SK-N-SH (cell line): ENCODE data around the gene UCP2. TPM values are rescaled to one million over a fixed set of nuclear protein-coding genes. Genes with fewer than 3 reads are reported as not detected.

Experiments used
- CTCF ChIA-PET: fragments of 300-600, 350-600 bp; formaldehyde crosslinking; extraction: SDS; loops from one replicate; lab custom pipeline; 2021; lab: Yijun Ruan, JAX
- POLR2A ChIA-PET: fragments of 350-600 bp; sonication (Branson Sonifier 250); formaldehyde crosslinking; extraction: SDS; loops from one replicate; lab custom pipeline; 2020; ENCODE audit warnings: antibody characterized with exemption, inconsistent platforms; lab: Yijun Ruan, JAX
- DNase-seq: peaks from one replicate; pipeline ENCODE4 v3.0.0; 2012
- H2AFZ ChIP-seq: fragments of 200-600 bp; sonication (generic); 2 replicates; pipeline ENCODE4 v1.8.1; 2016; ENCODE audit warnings: antibody characterized with exemption, mild to moderate bottlenecking, low read depth
- H3F3A ChIP-seq: fragments of 200-600 bp; sonication (generic); replicated peaks from 2 replicates; pipeline ENCODE3; 2016; ENCODE audit warnings: antibody characterized with exemption, mild to moderate bottlenecking; ENCODE audit not compliant: insufficient read depth
- H3K27ac ChIP-seq, 2 experiments: fragments of 200-500 bp in 1 of 2; fragments of 200-600 bp in 1 of 2; sonication (Bioruptor generic) in 1 of 2; sonication (generic), shearing (Covaris generic) in 1 of 2; 2 replicates each; pipeline versions ENCODE4 v1.5.1 to v1.6.1; 2014 to 2016; ENCODE audit warnings: low read depth in 2 of 2, inconsistent platforms in 1 of 2, low read length in 1 of 2, mild to moderate bottlenecking in 1 of 2, mixed read lengths in 1 of 2
- H3K27me3 ChIP-seq: fragments of 200-600 bp; sonication (generic), shearing (Covaris generic); 2 replicates; pipeline ENCODE4 v1.6.1; 2016; ENCODE audit warnings: mixed run types; ENCODE audit not compliant: insufficient read depth
- H3K36me3 ChIP-seq, 2 experiments: fragments of 200-500 bp in 1 of 2; fragments of 200-600 bp in 1 of 2; sonication (Bioruptor generic) in 1 of 2; sonication (generic) in 1 of 2; replicated peaks in 1 of 2; 2 replicates each; pipeline versions ENCODE3 to v1.5.1; 2014 to 2016; ENCODE audit warnings: low read length in 1 of 2, mild to moderate bottlenecking in 1 of 2; ENCODE audit not compliant: insufficient read depth in 2 of 2, control insufficient read depth in 1 of 2
- H3K4me1 ChIP-seq, 2 experiments: fragments of 200-500 bp in 1 of 2; fragments of 200-600 bp in 1 of 2; sonication (Bioruptor generic) in 1 of 2; sonication (generic), shearing (Covaris generic) in 1 of 2; 2 replicates each; pipeline versions ENCODE4 v1.5.1 to v1.6.1; 2014 to 2016; ENCODE audit warnings: low read depth in 1 of 2, low read length in 1 of 2, mixed run types in 1 of 2; ENCODE audit not compliant: insufficient read depth in 2 of 2, control insufficient read depth in 1 of 2
- H3K4me2 ChIP-seq: fragments of 200-600 bp; sonication (generic), shearing (Covaris generic); 2 replicates; pipeline ENCODE4 v1.6.1; 2017; ENCODE audit warnings: mixed run types
- H3K4me3 ChIP-seq, 2 experiments: fragments of 200-500 bp in 1 of 2; fragments of 200-600 bp in 1 of 2; sonication (Bioruptor generic) in 1 of 2; sonication (generic), shearing (Covaris generic) in 1 of 2; 2 replicates each; pipeline versions ENCODE4 v1.5.1 to v1.8.1; 2014 to 2016; ENCODE audit warnings: low read depth in 2 of 2, inconsistent platforms in 1 of 2, low read length in 1 of 2, mild to moderate bottlenecking in 1 of 2, mixed read lengths in 1 of 2, moderate library complexity in 1 of 2
- H3K79me2 ChIP-seq: fragments of 200-600 bp; sonication (generic); 2 replicates; pipeline ENCODE4 v1.8.1; 2017; ENCODE audit warnings: mild to moderate bottlenecking; ENCODE audit not compliant: insufficient read depth
- H3K9ac ChIP-seq: fragments of 200-600 bp; sonication (generic); 2 replicates; pipeline ENCODE4 v1.6.1; 2017; ENCODE audit warnings: mixed run types
- H3K9me2 ChIP-seq: fragments of 200-600 bp; sonication (generic); 2 replicates; pipeline ENCODE4 v1.6.1; 2017; ENCODE audit warnings: mixed run types
- H3K9me3 ChIP-seq: fragments of 200-600 bp; sonication (generic); 2 replicates; pipeline ENCODE4 v1.6.1; 2017; ENCODE audit warnings: mixed run types, mild to moderate bottlenecking, moderate library complexity
- H4K20me1 ChIP-seq: fragments of 200-600 bp; sonication (generic); 2 replicates; pipeline ENCODE4 v1.6.1; 2017; ENCODE audit warnings: mild to moderate bottlenecking, mixed run types; ENCODE audit not compliant: insufficient read depth
- ELF1 ChIP-seq: IDR thresholded peaks from 2 replicates; pipeline ENCODE4 v1.4.0; 2012
- EP300 ChIP-seq, 2 experiments: IDR thresholded peaks; 2 replicates each; pipeline versions ENCODE4 v1.4.0 to v1.6.1; 2012; ENCODE audit warnings: borderline replicate concordance in 1 of 2, low read depth in 1 of 2, low read length in 1 of 2
- FOXJ3 ChIP-seq: sonication (generic); formaldehyde crosslinking; IDR thresholded peaks from 2 replicates; pipeline ENCODE4 v1.5.1; 2020; ENCODE audit warnings: mild to moderate bottlenecking, missing genetic modification reagents
- FOXM1 ChIP-seq: IDR thresholded peaks from 2 replicates; pipeline ENCODE4 v1.4.0; 2012; ENCODE audit warnings: low read depth, mild to moderate bottlenecking
- GATA2 ChIP-seq: sonication (generic); formaldehyde crosslinking; IDR thresholded peaks from 2 replicates; pipeline ENCODE4 v1.5.0; 2020; ENCODE audit warnings: mild to moderate bottlenecking, missing genetic modification reagents
- MEF2A ChIP-seq: IDR thresholded peaks from 2 replicates; pipeline ENCODE4 v1.4.0; 2012; ENCODE audit warnings: low read depth, borderline replicate concordance
- RAD21 ChIP-seq: IDR thresholded peaks from 2 replicates; pipeline ENCODE4 v1.6.1; 2012; ENCODE audit warnings: mild to moderate bottlenecking, low read length
- REST ChIP-seq: IDR thresholded peaks from 2 replicates; pipeline ENCODE4 v1.6.1; 2012; ENCODE audit warnings: mild to moderate bottlenecking, low read depth, low read length, moderate library complexity
- RFX5 ChIP-seq: IDR thresholded peaks from 2 replicates; pipeline ENCODE4 v1.6.1; 2012; ENCODE audit warnings: mild to moderate bottlenecking, improper control_type of control experiment, low read length
- RXRA ChIP-seq: IDR thresholded peaks from 2 replicates; pipeline ENCODE4 v1.4.0; 2012; ENCODE audit warnings: low read depth, mild to moderate bottlenecking, borderline replicate concordance
- SIN3A ChIP-seq: IDR thresholded peaks from 2 replicates; pipeline ENCODE4 v1.6.1; 2012; ENCODE audit warnings: low read depth, mild to moderate bottlenecking, low read length, moderate library complexity, borderline replicate concordance
- TEAD4 ChIP-seq: IDR thresholded peaks from 2 replicates; pipeline ENCODE4 v1.4.0; 2012; ENCODE audit warnings: mild to moderate bottlenecking, borderline replicate concordance; ENCODE audit not compliant: insufficient read depth
- USF1 ChIP-seq: IDR thresholded peaks from 2 replicates; pipeline ENCODE4 v1.4.0; 2012; ENCODE audit warnings: low read depth, borderline replicate concordance
- YY1 ChIP-seq: IDR thresholded peaks from 2 replicates; pipeline ENCODE4 v1.4.0; 2012; ENCODE audit warnings: low read depth, mild to moderate bottlenecking
- WGBS: methylation state at CpG from one replicate; pipeline ENCODE4 v1.1.6; 2017; ENCODE audit warnings: low lambda C conversion rate; 5-methylcytosine and 5-hydroxymethylcytosine counted together
- polyA plus RNA-seq, 3 experiments: library from polyadenylated mRNA; depleted of rRNA; stranded (reverse); fragments of >200 nt; gene quantifications; 2 replicates each; pipeline ENCODE4 v1.2.3, GENCODE V29; 2012

Gene UCP2
- polyA plus RNA-seq, 1 of the 3 experiments (the other 2 are of a cell fraction): 36.0 TPM

GRCh38 chr11:73975479-73975757 is 7.2 kb downstream of the UCP2 start:
- Histone ChIP-seq H3K9ac (no peak overlapping the region), H4K20me1 (no peaks in the 10 kb centered on the region), H2AFZ (no peak overlapping the region), H3K27me3 (no peaks in the 10 kb centered on the region), H3K9me3 (no peaks in the 10 kb centered on the region), H3K9me2 (no peaks in the 10 kb centered on the region), H3K79me2 (no peaks in the 10 kb centered on the region), H3K36me3 (peaks cover 4 to 35% of the 10 kb centered on the region in 2 experiments), H3K27ac (no peak overlapping the region), H3F3A (peaks cover 3% of the 10 kb centered on the region), H3K4me3 (no peak overlapping the region), H3K4me2 (no peak overlapping the region), H3K4me1 (peaks cover 0 to 4% of the 10 kb centered on the region in 2 experiments; a peak in 1 of 4 replicates)
- no peak for DNase-seq
- TF ChIP-seq RXRA (no peak), YY1 (no peak), RAD21 (no peak), FOXJ3 (CRISPR knock-in tag) (no peak), EP300 (IDR thresholded peaks at IDR 0.05; ENCODE audit: borderline replicate concordance in 1 of 2, low read depth in 1 of 2, low read length in 1 of 2) (no peak), RFX5 (no peak), REST (no peak), MEF2A (no peak), GATA2 (CRISPR knock-in tag) (no peak), SIN3A (no peak), FOXM1 (no peak), ELF1 (no peak), TEAD4 (no peak), USF1 (no peak)
- POLR2A ChIA-PET: no interaction called here
- 100% methylated on average over 1 of the region's 6 CpGs for WGBS
- CTCF ChIA-PET: interaction anchor here (1.0 kb wide), 1 partner anchor 9 kb away, joined by 3 read pairs; no protein-coding TSS in a partner anchor
